Prostate gland (tissue), 2 donors: ENCODE data around the gene CLRN1.

ENCODE experiments used
- POLR2A ChIP-seq: fragments of 450-650 bp; IDR thresholded peaks from one replicate; pipeline ENCODE4 v1.6.1; 2016; ENCODE audit warnings: antibody characterized with exemption, mild to moderate bottlenecking
- TF ChIP-seq, protein P1 (sequence below), 4 experiments: fragments of 200-600 bp in 2 of 4; fragments of 450-650 bp in 2 of 4; sonication (generic) in 2 of 4; IDR thresholded peaks; 1 replicate in 3 of 4; 2 replicates in 1 of 4; pipeline ENCODE4 v1.5.1; 2016 to 2019; ENCODE audit warnings: antibody characterized with exemption in 4 of 4, mild to moderate bottlenecking in 2 of 4, moderate library complexity in 2 of 4

GRCh38 chr3:150887031-150887430 lies 85.5 kb downstream of the CLRN1 start:
- no peak for TF ChIP-seq POLR2A
- TF ChIP-seq, protein P1, sequence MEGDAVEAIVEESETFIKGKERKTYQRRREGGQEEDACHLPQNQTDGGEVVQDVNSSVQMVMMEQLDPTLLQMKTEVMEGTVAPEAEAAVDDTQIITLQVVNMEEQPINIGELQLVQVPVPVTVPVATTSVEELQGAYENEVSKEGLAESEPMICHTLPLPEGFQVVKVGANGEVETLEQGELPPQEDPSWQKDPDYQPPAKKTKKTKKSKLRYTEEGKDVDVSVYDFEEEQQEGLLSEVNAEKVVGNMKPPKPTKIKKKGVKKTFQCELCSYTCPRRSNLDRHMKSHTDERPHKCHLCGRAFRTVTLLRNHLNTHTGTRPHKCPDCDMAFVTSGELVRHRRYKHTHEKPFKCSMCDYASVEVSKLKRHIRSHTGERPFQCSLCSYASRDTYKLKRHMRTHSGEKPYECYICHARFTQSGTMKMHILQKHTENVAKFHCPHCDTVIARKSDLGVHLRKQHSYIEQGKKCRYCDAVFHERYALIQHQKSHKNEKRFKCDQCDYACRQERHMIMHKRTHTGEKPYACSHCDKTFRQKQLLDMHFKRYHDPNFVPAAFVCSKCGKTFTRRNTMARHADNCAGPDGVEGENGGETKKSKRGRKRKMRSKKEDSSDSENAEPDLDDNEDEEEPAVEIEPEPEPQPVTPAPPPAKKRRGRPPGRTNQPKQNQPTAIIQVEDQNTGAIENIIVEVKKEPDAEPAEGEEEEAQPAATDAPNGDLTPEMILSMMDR (IDR thresholded peaks at IDR 0.05): no peak
